ENCODE results near the gene STK10.
A peak's percentile ranks its signal among the peaks of the same experiment; 100 is the strongest.

Gene STK10

DNA sequence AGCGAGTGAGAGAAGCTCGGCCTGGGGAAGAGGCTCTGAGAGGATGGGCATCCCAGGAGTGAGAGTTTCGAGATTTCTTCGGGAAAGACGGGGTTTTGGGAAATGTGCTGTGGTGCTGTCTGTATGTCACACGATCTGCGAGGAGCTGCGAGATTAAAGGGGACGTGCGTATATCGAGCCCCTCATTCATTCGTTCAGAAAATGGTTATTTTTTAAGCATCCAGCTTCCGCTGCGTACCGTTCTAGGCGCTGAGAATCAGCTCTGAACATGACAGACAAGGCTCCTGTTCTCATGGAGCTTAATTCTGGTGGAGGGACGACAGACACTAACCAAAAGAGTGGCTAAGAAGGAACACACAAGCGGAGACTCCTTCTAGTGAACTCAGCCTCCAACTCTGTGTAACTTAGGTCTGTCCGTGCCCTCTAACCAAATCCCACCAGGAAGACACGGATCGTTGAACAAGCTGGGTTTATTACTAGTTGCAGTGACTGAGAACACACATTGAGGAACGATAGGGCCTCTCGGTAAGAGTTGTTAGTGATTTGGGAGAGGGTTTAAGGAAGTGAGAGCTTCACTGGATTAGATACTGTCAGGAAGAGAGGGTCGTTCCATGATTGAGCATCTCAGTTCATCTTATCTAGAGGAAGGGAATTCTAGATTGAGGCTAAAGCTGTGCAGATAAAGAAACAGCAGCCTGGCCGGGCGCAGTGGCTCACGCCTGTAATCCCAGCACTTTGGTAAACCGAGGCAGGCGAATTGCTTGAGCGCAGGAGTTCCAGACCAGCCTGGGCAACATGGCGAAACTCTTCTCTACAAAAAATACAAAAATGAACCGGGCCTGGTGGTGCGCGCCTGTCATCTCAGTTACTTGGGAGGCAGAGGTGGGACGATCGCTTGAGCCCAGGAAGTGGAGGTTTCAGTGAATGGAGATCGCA, 180.6 kb downstream of the STK10 start:
- TF ChIP-seq, protein P1, sequence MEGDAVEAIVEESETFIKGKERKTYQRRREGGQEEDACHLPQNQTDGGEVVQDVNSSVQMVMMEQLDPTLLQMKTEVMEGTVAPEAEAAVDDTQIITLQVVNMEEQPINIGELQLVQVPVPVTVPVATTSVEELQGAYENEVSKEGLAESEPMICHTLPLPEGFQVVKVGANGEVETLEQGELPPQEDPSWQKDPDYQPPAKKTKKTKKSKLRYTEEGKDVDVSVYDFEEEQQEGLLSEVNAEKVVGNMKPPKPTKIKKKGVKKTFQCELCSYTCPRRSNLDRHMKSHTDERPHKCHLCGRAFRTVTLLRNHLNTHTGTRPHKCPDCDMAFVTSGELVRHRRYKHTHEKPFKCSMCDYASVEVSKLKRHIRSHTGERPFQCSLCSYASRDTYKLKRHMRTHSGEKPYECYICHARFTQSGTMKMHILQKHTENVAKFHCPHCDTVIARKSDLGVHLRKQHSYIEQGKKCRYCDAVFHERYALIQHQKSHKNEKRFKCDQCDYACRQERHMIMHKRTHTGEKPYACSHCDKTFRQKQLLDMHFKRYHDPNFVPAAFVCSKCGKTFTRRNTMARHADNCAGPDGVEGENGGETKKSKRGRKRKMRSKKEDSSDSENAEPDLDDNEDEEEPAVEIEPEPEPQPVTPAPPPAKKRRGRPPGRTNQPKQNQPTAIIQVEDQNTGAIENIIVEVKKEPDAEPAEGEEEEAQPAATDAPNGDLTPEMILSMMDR (IDR thresholded peaks at IDR 0.05; ENCODE audit: low read depth, low read length, missing control alignments), result no peak
- H3K4me3 ChIP-seq (ENCODE audit: low read depth, low read length), result peak overlapping the region; percentile 80
- no peak for DNase-seq (ENCODE audit: low read depth)
- in situ Hi-C loops (cut with HindIII; ENCODE audit: low sequenced_read_pairs), result no loop called here

GRCh38 chr5:172006321-172007174, 181.5 kb downstream of the STK10 start, which contains the start of gene FBXW11:
Gene FBXW11, minus strand, starts transcription at chr5:172006638. Its CDS starts 136 bp downstream, at chr5:172006502.
- in situ Hi-C loops (cut with HindIII; ENCODE audit: low sequenced_read_pairs), result no loop called here
- TF ChIP-seq, protein P1 (IDR thresholded peaks at IDR 0.05; ENCODE audit: low read depth, low read length, missing control alignments), result no peak
- peak within 1 kb of the TSS; percentile 80 for H3K4me3 ChIP-seq (ENCODE audit: low read depth, low read length)
- peak; percentile 85 for DNase-seq (ENCODE audit: low read depth)

DNA sequence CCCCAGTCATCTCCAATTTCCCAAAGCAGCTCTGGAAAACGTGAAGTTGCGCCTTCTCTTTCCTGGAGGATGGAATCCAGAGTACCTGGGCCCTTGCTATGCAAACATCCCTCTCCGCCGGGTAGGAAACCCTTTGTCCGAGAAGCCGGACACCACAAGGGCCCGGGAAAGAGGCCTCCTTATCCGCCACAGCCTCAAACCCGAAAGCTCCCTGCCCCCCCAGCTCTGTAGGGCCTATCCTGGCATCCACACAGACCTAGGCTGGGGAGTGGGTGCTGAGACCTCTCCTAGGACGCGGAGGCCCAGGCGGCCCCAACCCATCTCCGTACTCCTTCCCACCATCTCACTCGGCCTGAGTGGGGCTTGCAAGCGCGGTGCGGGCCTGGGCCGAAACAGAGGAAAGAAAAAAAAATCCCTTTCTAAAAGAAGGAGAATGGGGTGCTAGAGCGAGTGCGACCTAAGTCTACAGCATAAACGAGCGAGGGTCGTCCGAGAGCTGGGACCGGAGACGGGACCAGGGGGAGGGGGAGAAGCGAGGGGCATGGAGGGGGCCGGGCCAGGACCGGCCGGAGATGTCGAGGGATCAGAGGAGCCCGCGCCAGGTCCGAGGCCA, 182.2 kb downstream of the STK10 start:
- TF ChIP-seq, protein P1 (IDR thresholded peaks at IDR 0.05; ENCODE audit: low read depth, low read length, missing control alignments), result no peak
- peak overlapping the region; percentile 80 for H3K4me3 ChIP-seq (ENCODE audit: low read depth, low read length)
- in situ Hi-C loops (cut with HindIII; ENCODE audit: low sequenced_read_pairs), result no loop called here
- DNase-seq (ENCODE audit: low read depth), result no peak

- in situ Hi-C loops (cut with HindIII; ENCODE audit: low sequenced_read_pairs), result no loop called here
- TF ChIP-seq, protein P1 (IDR thresholded peaks at IDR 0.05; ENCODE audit: low read depth, low read length, missing control alignments), result no peak
- DNase-seq (ENCODE audit: low read depth), result no peak
- peak overlapping the region; percentile 80 for H3K4me3 ChIP-seq (ENCODE audit: low read depth, low read length)
Measured at GRCh38 chr5:172004824-172005237, 183.2 kb downstream of the STK10 start.

GRCh38 chr5:172003746-172004145, 184.3 kb downstream of the STK10 start:
- TF ChIP-seq, protein P1 (IDR thresholded peaks at IDR 0.05; ENCODE audit: low read depth, low read length, missing control alignments), result no peak
- in situ Hi-C loops (cut with HindIII; ENCODE audit: low sequenced_read_pairs), result no loop called here
- DNase-seq (ENCODE audit: low read depth), result no peak
- no peak overlapping the region for H3K4me3 ChIP-seq (ENCODE audit: low read depth, low read length)

Data from astrocyte of the cerebellum (primary cell).